ENCODE measurements around the gene RGS1.

The RGS1 gene, protein sequence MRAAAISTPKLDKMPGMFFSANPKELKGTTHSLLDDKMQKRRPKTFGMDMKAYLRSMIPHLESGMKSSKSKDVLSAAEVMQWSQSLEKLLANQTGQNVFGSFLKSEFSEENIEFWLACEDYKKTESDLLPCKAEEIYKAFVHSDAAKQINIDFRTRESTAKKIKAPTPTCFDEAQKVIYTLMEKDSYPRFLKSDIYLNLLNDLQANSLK

DNA sequence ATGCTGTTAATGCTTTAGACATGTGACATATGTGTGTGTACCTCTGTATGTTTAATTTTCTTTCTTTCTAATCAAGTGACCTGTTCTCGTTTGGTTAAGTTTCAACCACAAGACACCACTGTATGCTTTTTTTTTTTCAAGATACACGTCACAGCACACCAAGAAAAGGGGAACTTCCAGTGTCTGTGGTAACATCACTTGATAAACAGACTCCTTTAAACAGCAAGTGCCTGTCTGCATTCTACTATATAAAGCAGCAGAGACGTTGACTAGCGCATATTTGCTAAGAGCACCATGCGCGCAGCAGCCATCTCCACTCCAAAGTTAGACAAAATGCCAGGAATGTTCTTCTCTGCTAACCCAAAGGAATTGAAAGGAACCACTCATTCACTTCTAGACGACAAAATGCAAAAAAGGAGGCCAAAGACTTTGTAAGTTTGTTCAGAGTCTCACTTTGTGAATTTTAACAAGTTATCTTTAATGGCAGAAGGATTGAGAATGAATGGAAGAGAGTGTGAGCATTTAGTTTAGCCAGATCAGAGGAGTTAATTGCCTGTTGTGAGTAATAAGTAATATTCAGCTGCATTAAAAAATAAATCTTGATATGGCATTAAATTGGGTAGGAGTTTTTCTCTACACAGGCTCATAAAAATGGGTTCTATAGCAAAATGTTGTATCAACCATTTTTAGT, at the start of gene RGS1:
Gene RGS1 (plus strand): TSS at position 275 of the 691 bp plus-strand sequence. CDS start 20 bp downstream, at position 295.
- peak; percentile 12 for DNase-seq (ENCODE audit: low read depth)

DNA sequence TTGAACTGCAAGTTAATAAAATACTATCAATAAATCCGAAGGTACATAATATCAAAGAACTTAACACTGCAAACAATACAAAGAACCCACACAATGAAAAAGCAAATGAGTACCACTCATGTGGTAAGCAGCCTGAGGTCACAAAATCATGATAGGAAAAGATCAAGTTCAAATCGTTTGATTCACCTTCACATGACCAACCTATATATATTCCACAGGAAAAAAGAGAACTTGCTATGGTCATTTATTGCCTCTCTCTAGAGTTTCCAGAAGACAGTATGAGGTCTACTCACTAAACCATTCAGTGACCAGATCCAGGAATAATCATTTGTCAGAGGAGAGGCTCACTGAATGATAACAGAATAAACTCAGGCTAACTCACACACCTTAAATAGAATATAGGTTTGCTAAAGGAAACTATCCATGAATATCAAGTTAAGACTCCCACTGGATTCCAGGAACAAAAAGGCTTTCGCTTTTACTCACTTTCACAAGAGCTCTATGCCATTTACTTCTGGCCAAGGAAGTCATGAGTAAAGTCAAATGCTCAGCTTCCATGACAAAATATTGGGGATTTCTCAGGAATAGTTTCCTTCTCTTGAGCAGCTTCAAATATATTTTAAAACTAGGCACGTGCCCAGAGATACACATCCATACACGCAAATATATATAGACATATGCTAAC, 48.3 kb upstream of the RGS1 start:
- no peak for DNase-seq (ENCODE audit: low read depth)

DNA sequence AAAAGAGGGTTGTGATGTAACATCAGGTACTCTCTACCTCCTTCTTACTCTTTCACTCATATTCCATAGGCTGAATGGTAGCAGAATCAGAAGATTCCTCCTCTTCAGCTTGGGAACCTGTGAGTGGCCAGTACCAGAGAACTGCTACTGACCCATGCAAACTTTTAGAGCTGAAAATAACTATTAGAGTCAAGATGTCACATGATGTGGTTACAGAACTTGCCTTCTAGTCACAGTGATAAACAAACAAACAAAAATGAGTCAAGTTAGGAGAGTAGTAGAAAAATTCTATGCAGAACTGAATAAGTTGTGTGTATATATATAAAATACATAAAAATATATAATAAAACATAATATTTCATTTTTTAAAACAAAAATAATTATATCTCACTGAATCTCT, 47.6 kb upstream of the RGS1 start:
- no peak for DNase-seq (ENCODE audit: low read depth)

DNA sequence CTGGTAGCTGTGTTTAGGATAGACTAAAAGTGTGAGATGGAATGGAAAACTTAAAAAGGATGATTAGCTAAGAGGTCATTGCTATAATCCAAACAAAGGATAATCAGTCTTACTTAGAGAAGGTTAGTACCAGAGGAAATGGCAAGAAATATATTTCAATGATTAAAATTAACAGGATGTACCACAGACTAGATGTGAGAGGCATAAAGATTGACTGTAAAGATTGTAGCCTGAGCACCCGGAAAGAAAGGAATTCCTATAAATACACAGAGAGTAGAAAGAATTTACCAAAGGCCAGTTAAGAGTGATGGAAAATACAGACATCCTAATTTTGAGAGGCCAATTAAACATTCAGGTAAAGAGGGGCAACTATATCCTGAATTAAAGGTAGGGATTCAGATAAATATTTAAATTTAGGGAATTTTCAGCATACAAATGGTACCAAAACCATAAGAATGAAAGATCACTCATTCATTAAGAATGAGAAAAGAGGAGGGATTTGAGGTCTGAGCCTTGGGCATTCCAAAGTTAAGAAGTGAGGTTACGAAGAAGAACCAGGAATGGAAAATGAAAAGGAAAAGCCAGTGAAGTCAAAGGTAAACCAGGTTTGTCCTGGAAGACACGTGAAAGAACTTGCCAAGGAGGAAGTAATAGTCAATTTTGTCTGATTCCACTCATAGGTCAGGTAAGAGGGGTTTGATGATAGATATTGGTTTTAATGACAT, 46.4 kb upstream of the RGS1 start:
- DNase-seq (ENCODE audit: low read depth): no peak

DNA sequence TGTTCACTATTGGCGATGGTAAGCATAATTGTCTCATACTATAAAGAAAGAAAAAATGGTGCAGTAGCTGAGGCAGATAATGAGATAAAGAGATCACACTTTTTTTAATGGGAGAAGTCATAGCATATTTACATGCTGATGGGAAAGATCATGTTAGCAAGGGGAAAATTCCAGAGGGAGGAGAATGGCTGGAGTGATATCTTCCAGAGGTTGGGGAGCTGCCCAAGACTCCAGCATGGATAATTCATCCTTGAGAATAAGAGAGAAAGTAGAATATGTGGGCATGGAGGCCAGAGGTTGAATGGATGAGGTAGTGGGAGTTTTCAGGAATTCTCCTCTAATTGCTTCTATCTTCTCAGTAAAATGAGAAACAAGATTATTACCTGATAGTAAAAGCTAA, 45.8 kb upstream of the RGS1 start:
- no peak for DNase-seq (ENCODE audit: low read depth)

DNA sequence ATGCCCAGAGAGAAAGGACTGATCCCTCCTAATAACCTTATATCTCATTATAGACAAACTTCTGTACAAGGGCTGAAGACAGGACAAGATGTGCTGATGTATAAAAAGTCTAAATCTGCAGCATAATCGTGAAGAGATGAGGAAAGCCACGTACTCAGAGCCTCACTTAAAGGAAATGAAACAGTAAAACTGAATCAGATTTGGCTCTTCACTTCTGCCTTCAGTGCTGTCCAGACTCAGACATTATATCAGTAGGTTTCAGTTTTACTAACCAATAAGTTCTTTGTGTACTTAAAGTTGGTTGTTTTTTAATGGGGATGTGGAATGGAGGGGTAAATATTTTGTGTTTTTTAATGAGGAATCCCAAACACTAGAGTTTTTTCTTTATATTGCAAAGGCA, 45.3 kb upstream of the RGS1 start:
- no peak for DNase-seq (ENCODE audit: low read depth)

DNA sequence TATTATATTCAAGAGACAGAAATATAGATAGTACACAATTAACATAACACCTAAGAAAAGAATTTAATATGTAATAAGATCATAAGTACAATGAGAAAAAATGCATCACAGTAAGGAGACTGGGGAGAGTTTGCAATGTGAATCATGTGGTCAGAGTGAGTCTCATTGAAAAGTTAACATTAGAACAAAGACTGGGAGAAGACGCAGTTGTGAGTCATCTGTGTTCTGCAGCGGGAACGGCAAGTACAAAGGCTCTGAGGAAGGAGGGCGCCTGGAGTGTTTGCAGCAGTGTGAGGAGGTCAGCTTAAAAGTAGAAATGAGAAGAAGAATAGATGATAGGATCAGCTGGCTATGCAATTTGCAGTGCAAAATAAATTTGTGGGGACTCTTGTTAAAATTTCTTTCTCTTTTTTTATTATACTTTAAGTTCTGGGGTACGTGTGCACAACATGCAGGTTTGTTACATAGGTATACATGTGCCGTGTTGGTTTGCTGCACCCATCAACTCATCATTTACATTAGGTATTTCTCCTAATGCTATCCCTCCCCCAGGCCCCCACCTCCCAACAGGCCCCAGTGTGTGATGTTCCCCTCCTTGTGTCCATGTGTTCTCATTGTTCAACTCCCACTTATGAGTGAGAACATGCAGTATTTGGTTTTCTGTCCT, 44.4 kb upstream of the RGS1 start:
- peak; percentile 15 for DNase-seq (ENCODE audit: low read depth)

DNA sequence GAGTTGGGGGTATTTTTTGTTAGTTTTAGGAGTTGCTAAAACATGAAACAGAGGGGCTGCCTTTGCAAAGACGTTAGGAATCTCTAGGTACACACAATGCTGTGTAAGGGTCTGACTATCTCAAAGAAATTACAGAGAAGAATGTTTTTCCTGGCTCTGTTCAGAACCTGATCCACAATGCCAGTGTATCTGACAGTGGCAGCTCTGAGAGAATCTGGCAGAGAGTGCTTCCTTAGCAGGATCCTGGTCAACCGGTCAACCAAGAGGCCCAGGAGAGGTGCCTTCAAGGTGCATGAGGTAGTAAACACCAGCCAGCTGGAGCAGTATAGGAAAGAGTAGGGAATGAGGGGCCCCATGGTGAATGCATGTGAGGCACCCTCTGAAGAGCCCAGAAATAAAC, 40.9 kb upstream of the RGS1 start:
- DNase-seq (ENCODE audit: low read depth): no peak

DNA sequence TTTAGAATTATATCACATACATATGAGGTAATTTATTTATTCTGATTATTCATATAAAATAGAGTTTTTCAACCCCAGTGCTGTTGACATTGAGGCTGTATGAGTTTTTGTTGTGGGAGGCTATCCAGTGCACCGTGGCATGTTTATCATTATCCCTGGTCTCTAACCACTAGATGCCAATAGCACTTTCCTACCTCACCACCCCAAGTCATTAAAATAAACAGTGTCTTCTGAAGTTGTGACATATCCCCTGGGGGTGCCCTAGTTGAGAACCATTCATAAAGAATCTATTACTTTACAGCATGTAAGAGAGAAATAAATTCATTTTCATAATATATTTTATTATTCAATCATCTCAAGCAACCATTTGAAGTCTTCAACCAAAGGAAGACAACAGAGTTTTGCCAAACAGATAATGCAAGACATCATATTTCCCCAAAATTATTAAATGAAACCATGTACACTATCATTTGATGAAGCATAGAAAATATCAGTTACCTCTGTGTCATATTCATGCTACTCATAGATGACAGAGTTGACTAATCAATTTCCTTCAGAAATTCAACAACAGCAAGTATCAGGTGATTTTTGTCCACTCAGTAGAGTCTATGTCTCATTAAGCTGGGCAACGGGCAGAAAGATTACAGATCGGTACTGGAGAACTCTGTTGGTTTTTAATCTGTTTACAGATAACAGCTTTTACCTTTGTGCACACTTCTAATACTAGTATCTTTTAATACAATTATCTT, 39.5 kb upstream of the RGS1 start:
- no peak for DNase-seq (ENCODE audit: low read depth)

DNA sequence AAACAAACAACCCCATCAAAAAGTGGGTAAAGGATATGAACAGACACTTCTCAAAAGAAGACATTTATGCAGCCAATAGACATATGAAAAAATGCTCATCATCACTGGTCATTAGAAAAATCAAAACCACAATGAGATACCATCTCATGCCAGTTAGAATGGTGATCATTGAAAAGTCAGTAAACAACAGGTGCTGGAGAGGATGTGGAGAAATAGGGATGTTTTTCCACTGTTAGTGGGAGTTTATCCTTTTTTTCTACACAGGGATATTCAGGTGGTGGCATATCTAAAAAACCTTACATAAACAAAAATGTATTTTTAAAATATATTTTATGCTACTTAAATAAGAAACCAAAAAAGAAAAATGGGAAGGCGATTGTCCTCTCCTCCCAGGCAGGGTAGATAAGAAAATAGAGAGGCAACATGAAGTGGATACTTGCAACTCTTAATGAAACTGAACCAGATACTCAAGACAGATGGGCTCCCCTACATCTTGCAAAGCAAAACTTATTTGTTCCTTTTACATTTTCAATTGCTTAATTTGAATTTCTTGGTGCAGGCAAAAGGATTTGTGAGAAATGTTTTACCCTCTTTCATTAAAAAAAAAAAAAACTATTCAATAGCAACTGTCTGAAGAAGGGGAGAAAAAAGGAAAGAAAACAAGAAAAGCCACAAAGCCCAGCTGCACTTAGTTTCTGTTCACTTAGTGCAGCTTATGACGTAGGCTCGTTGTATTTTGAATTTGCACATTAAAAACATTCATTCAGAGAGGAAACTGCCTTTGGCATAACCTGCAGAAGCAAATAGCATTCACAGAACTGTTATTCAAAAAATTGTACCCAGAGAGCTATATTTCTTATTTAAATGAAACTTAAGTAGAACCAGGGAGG, 36.9 kb upstream of the RGS1 start:
- no peak for DNase-seq (ENCODE audit: low read depth)

DNA sequence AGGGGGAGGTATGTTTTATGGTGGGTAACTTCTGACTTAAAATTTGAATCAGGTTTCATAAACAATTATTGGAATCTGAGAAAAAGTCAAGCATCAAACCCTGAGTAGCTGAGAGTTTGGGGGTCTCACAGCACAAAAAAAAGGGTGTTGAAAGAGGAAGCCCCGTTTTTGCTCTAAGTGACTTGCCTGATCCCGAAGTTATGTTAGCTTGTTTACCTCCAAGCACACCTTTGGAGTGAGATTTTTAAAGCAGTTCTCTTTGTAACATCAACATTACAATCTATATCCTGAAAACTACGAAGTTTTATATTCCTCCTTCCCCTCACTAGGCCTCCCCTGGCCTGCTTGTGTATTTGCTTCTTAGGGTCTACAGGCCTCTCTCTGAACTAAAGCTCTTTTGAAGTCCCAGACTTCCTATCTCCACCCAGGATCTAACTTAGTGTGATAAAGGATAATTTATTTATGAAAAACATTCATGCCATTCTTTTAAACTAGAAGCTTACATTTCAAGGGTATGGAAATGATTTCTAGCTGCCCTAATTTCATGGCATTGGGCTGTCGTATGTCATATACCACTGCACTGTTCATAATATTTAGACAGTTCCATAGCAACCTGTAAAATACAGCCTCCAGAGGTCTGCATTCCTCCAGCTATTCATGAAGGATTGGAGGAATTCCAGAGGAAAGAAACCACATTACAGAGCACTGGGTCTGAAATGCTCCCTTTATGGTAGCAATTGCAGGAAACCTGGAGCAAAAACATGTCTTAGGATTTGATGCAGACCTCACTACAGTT, 36.1 kb upstream of the RGS1 start:
- DNase-seq (ENCODE audit: low read depth): no peak

DNA sequence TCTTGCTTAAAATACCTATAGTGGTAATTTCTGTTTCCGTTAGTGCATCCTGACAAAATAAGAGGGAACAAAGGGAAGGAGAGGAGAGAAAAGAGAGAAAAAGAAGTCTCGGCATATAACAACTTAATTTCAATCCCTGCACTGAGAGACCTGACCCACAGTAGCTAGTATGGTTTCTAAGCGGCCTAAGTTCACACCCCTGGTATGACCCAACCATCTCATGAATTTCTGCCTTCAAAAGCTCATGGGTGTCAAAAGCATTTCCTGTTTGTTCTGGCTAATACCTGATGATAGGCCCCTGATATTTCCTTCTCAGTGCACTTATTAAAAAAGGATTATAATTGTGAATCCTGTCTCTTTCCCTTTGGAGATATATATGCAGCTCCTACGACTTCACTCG, 32.1 kb upstream of the RGS1 start:
- DNase-seq (ENCODE audit: low read depth): no peak

DNA sequence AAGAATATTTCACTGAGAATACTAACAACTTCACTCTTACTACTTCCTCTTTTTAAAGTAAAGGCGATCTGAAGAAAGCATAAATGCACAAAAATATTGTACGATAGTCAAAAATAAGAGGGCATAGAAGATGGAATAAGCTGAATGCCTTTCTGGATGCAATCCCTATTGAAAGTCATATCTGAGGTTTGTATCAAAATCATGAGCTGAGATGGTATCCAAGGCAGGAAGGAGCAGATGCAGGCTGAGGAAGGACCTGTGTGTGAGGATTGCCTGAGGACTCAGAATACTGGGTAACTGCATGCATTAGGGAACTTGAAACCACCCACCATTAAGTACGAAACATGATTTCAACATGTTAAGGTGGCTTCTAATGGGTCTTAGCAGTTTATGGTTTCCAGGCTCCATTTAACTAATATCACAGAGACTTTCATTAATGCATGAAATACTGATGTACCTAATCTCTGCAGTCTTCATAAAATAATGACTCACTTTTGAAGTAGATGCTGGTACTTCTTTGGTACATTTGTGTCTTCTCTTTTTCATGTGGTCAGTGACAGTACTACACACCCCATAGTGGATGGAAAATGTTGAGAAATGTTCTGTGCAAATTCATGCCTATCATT, 29.6 kb upstream of the RGS1 start:
- no peak for DNase-seq (ENCODE audit: low read depth)

DNA sequence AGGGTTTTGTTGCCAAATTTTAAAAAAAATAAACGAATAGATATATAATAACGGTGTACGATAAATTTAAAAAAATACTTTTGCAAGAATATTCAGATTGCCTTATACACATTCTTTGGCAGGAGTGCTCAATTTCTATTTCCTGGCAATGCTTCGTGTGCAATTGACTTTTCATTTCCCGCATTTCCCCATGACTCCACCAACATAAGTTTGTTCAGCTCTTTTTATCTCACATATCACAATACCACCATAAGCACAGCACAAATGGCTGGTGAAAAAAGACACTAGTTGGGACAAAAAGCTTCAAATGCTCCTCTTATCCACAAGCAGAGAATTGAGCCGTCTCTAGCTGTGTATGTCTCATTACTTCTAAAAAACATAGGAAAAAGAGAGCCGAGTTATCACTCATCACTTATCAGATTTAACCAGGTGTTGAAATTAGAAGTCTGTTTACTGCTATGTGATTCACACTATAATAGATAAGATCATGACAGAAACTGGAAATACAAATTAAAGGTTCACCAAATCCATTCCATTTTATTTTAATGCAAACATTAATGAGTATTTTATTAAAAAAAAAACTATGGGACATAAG, 28.9 kb upstream of the RGS1 start:
- DNase-seq (ENCODE audit: low read depth): no peak

DNA sequence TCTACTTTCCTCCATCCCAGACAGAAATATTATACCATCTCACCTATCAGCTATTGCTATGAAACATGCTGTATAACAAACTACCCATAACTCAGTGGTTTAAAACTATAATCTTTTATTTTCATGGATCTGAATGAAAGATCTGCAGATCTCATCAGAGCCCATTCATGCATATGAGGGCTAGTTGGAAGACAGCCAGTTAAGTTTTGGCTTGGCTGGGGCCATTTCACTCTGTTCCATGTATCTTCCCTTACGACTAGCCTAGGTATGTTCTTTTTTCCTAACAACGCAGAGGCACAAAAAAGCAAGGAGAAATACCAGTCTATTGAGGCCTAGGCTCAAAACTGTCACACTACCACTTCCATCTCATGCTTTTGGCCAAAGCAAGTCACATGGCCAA, 28.1 kb upstream of the RGS1 start:
- DNase-seq (ENCODE audit: low read depth): no peak

DNA sequence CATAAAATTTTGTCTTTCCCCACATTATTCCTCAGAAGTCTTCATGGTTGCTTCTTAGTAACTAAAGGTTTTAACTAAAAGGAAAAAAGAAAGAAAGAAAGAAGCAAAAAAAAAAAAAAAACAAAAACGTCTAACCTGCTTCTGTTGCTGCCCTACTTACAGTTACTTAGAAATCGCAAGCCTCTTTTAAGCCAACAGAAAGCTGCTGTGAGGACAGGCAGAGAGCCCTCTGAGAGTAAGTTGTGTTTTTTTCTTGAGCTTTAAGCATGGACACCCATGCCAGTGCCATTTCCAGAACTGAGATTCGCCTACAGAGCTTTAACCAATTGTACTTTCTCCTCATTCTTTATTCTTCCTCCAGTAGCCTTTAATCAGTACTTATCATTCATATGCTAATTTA, 25.6 kb upstream of the RGS1 start:
- DNase-seq (ENCODE audit: low read depth): no peak

DNA sequence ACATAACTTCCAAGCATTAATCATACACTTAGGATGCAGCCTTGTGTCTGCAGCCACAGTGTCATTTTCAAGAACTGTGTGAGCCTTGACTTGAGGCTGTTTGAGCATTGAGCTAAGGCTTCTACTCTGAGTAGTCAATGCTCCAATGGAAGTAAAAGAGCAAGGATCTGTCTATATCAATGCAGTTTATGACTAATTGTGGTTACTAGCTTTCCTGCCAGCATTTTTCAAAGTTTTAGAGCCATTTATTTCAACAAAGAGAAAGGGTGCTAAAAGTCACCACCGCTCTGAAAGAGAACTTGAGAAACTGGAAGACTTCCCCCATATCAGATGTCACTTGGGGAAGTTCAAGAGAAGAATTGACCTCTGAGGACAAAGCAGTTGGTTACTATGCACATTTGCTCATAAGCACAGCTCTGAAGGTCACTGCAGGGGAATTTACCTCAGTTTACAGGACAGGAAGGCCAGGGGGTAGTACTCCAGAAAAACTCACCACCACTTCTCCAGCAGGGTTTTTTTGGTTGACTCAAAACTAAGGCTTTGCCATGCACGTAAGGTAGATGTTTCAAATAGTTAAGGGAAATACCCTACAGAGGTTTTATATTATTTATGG, 24.5 kb upstream of the RGS1 start:
- DNase-seq (ENCODE audit: low read depth): no peak

DNA sequence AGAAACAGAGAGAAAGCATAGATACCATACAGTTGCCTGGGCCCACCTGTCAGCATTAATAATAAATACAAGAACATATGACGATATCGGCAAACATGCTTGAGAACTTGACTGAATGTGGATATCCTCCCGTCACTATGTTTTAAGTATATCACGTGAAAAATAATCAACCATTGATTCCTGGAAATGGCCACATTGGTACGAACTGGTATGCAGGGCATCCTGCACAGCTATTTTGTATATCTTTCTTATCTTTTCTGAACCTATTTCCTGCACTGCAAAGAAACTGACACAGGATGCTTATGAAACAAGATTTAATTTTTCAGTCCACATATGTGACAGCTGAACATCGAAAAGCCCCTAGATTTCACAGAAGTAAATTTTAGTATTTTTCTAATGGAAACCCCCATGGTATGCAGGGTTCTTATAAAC, 22.8 kb upstream of the RGS1 start:
- DNase-seq (ENCODE audit: low read depth): no peak

Measured in stimulated activated CD8-positive, alpha-beta memory T cell treated with anti-CD3 and anti-CD28 coated beads, Interleukin-12 subunit alpha, Interleukin-12 subunit beta, amount 100 ng/mL, for 4 hours (primary cell).